Tibial nerve (tissue), 4 donors: ENCODE data around the gene ZNF326.

ENCODE experiments used
- CTCF ChIP-seq, 5 experiments: fragments of 200-600 bp in 3 of 5; fragments of 450-650 bp in 2 of 5; sonication (generic) in 3 of 5; IDR thresholded peaks; one replicate each; pipeline ENCODE4 v1.5.1; 2016 to 2019; ENCODE audit warnings: antibody characterized with exemption in 5 of 5, mild to moderate bottlenecking in 3 of 5, moderate library complexity in 2 of 5
- EP300 ChIP-seq, 2 donors: sonication (generic); formaldehyde crosslinking; IDR thresholded peaks; one replicate each; pipeline ENCODE4 v1.6.1; 2017; ENCODE audit warnings: antibody characterized with exemption in 2 of 2, mild to moderate bottlenecking in 1 of 2
- POLR2A ChIP-seq, 2 donors: fragments of 450-650 bp; IDR thresholded peaks; one replicate each; pipeline ENCODE4 v1.6.1; 2017; ENCODE audit warnings: antibody characterized with exemption in 2 of 2, mild to moderate bottlenecking in 2 of 2, moderate library complexity in 2 of 2

- TF ChIP-seq POLR2A (IDR thresholded peaks at IDR 0.05) (no peak), CTCF (IDR thresholded peaks at IDR 0.05) (no peak), EP300 (IDR thresholded peaks at IDR 0.05) (no peak)
Measured at GRCh38 chr1:90074137-90074536, 79.2 kb downstream of the ZNF326 start.
